ENCODE measurements around the gene PDIA6.

Gene PDIA6

DNA sequence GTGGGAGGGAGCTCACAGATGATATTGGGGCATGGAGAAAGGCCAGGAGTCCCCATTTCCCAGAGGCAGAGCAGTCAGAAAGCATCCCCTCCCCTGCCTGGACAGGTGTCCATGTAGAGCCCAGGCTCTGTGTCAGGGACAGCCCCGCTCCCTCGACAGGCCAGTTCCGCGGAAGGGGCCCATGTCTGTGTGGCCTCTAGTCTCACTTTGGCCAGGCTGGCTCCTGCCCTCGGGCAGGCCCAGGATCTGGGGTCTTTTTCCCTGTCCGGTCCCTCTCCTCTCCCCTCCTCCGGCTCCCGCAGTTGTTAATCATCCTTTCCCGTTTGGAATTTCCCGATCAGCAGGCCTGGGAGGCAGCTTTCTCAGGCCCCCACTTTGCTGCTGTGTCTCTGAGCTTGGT lies 20.4 kb upstream of the PDIA6 start:
- Histone ChIP-seq H3K9me3 (ENCODE audit: control insufficient read depth in 5 of 5, low read length in 5 of 5) (no peaks in the 10 kb centered on the region), H3K4me3 (ENCODE audit: low read depth in 1 of 5, low read length in 5 of 5) (no peak overlapping the region), H3K27ac (ENCODE audit: low read depth, low read length) (no peak overlapping the region), H3K27me3 (ENCODE audit: control insufficient read depth in 5 of 5, insufficient read depth in 4 of 5, low read length in 5 of 5) (peaks cover 16 to 38% (median 34%) of the 10 kb centered on the region in 5 donors), H3K9ac (ENCODE audit: low read length in 5 of 5) (no peak overlapping the region), H3K4me1 (ENCODE audit: control insufficient read depth in 5 of 5, insufficient read depth in 5 of 5, low read length in 5 of 5) (peaks cover 0 to 7% (median 6%) of the 10 kb centered on the region in 5 donors), H3K36me3 (ENCODE audit: control insufficient read depth in 5 of 5, insufficient read depth in 5 of 5, low read length in 5 of 5) (no peaks in the 10 kb centered on the region)

GRCh38 chr2:10832203-10832936 lies 19.8 kb upstream of the PDIA6 start:
- no peak overlapping the region for H3K9ac ChIP-seq (ENCODE audit: low read length in 5 of 5)
- H3K9me3 ChIP-seq (ENCODE audit: control insufficient read depth in 5 of 5, low read length in 5 of 5), result no peaks in the 10 kb centered on the region
- H3K4me1 ChIP-seq (ENCODE audit: control insufficient read depth in 5 of 5, insufficient read depth in 5 of 5, low read length in 5 of 5), result peaks cover 0 to 7% (median 6%) of the 10 kb centered on the region in 5 donors
- H3K27ac ChIP-seq (ENCODE audit: low read depth, low read length), result no peak overlapping the region
- H3K36me3 ChIP-seq (ENCODE audit: control insufficient read depth in 5 of 5, insufficient read depth in 5 of 5, low read length in 5 of 5), result no peaks in the 10 kb centered on the region
- no peak overlapping the region for H3K4me3 ChIP-seq (ENCODE audit: low read depth in 1 of 5, low read length in 5 of 5)
- H3K27me3 ChIP-seq (ENCODE audit: control insufficient read depth in 5 of 5, insufficient read depth in 4 of 5, low read length in 5 of 5), result peaks cover 16 to 38% (median 34%) of the 10 kb centered on the region in 5 donors

DNA sequence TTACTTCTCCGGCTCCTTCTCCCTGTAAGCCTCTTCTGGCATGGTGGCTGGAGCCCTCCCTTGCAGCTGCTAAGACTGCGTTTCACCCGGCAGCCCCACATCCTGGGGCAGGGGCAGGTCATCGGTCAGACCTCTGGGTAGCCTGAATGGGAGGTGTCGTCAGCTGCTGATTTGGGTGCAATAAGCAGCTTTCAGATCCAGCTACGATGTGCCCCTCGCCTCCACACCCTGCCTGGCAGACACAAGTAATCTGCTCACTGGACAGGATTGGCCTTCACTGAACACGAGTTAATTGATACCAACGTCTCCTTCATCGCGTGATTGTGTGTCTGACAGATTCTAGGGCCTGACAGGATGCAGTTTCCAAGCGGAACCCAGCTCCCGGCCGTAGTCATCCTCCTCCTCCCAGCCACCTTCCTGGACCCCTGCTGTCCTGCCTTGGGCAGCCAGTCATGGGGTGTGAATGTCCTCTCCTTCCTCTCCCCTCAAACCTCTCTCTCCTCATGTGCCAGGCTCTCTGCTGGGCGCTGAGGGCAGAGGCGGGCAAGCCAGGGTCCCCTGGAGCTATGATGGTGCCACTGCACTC lies 18.9 kb upstream of the PDIA6 start:
- Histone ChIP-seq H3K4me1 (ENCODE audit: control insufficient read depth in 5 of 5, insufficient read depth in 5 of 5, low read length in 5 of 5) (peaks cover 0 to 7% (median 6%) of the 10 kb centered on the region in 5 donors), H3K36me3 (ENCODE audit: control insufficient read depth in 5 of 5, insufficient read depth in 5 of 5, low read length in 5 of 5) (no peaks in the 10 kb centered on the region), H3K27ac (ENCODE audit: low read depth, low read length) (no peak overlapping the region), H3K27me3 (ENCODE audit: control insufficient read depth in 5 of 5, insufficient read depth in 4 of 5, low read length in 5 of 5) (peaks cover 16 to 41% (median 35%) of the 10 kb centered on the region in 5 donors), H3K9ac (ENCODE audit: low read length in 5 of 5) (no peak overlapping the region), H3K4me3 (ENCODE audit: low read depth in 1 of 5, low read length in 5 of 5) (no peak overlapping the region), H3K9me3 (ENCODE audit: control insufficient read depth in 5 of 5, low read length in 5 of 5) (no peaks in the 10 kb centered on the region)

DNA sequence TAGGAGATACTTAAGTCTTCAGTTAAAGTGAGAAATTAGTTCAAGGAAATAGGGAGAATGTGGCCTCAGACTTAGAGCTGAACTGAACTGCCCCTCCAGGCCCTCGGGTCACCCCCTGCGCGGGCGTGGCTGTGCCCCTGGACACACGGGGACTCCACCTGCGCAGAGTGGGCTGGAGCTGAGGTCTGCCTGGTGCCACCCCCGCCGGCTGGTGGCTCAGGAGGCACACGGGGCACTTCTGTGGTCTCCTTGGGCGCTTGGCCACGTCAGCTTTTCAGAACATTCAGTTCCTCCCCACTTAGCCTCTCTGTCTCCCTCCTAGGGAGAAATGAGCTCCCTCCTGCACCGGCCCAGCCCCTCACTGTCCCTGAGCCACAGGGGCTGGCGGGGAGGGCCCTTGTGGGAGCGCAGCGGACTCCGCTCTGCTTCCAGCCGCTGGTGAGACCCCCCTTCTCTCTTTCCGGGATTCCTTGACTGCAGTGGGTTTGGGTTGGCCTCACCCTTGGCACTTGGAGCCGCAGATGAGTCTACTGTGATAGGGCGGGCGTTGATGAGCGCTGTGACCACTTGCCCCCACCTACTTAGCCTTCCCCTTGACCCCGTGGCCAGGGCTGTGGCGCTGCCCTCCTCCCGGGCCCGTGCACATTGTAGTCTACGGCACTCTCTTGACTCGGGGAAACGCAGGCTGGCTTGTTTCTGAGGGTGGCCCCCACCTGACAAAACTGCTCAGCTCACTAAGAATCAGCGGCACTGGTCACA lies 18.2 kb upstream of the PDIA6 start:
- H3K27ac ChIP-seq (ENCODE audit: low read depth, low read length), result no peak overlapping the region
- H3K36me3 ChIP-seq (ENCODE audit: control insufficient read depth in 5 of 5, insufficient read depth in 5 of 5, low read length in 5 of 5), result no peaks in the 10 kb centered on the region
- no peak overlapping the region for H3K4me3 ChIP-seq (ENCODE audit: low read depth in 1 of 5, low read length in 5 of 5)
- H3K9ac ChIP-seq (ENCODE audit: low read length in 5 of 5), result no peak overlapping the region
- H3K9me3 ChIP-seq (ENCODE audit: control insufficient read depth in 5 of 5, low read length in 5 of 5), result no peaks in the 10 kb centered on the region
- peaks cover 0 to 7% (median 6%) of the 10 kb centered on the region in 5 donors for H3K4me1 ChIP-seq (ENCODE audit: control insufficient read depth in 5 of 5, insufficient read depth in 5 of 5, low read length in 5 of 5)
- H3K27me3 ChIP-seq (ENCODE audit: control insufficient read depth in 5 of 5, insufficient read depth in 4 of 5, low read length in 5 of 5), result peaks cover 16 to 41% (median 35%) of the 10 kb centered on the region in 5 donors

DNA sequence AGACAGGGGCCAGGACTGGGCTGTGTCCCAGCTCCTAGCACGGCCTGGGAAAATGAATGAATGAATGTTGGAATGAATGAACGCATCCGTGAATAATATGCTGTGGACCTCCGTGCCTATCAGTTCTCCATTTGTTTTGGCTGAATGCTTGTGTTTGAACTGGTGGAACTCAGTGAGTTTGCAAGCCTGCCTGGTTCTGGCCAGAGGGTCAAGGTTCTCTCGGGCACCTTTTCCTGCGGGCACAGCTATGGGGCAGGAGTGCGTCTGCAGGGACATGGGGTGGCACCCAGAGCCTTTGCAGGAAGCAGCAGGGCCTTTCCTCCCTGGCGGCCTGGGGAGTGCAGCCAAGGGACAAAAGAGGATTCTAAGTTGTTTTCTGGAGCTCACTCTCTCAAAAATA lies 17.6 kb upstream of the PDIA6 start:
- H3K27ac ChIP-seq (ENCODE audit: low read depth, low read length), result no peak overlapping the region
- no peaks in the 10 kb centered on the region for H3K36me3 ChIP-seq (ENCODE audit: control insufficient read depth in 5 of 5, insufficient read depth in 5 of 5, low read length in 5 of 5)
- H3K4me1 ChIP-seq (ENCODE audit: control insufficient read depth in 5 of 5, insufficient read depth in 5 of 5, low read length in 5 of 5), result peaks cover 0 to 7% (median 6%) of the 10 kb centered on the region in 5 donors
- H3K27me3 ChIP-seq (ENCODE audit: control insufficient read depth in 5 of 5, insufficient read depth in 4 of 5, low read length in 5 of 5), result peaks cover 16 to 41% (median 35%) of the 10 kb centered on the region in 5 donors
- H3K4me3 ChIP-seq (ENCODE audit: low read depth in 1 of 5, low read length in 5 of 5), result no peak overlapping the region
- H3K9ac ChIP-seq (ENCODE audit: low read length in 5 of 5), result no peak overlapping the region
- peaks cover 0 to 3% (median 0%) of the 10 kb centered on the region in 5 donors for H3K9me3 ChIP-seq (ENCODE audit: control insufficient read depth in 5 of 5, low read length in 5 of 5)

DNA sequence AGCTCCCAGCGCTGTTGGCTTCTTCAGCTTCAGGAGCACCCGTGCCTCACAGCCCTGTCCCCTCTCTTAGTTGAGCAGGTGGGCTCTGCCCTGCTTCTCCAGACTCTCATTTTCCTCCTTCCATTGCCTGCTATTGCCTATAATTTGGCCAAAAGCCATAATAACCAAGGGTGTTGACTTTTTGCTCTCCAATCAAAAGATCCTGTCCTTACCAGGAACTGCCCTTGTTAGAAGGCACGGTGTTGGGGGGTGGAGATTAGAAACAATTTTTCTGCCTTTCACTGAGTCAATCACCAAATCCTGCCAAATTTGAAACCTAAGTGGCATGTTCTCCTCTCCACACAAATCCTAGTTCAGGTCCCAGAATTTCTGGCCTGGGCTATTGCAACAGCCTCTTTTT lies 16.7 kb upstream of the PDIA6 start:
- Histone ChIP-seq H3K4me1 (ENCODE audit: control insufficient read depth in 5 of 5, insufficient read depth in 5 of 5, low read length in 5 of 5) (peaks cover 0 to 7% (median 6%) of the 10 kb centered on the region in 5 donors), H3K27ac (ENCODE audit: low read depth, low read length) (no peak overlapping the region), H3K27me3 (ENCODE audit: control insufficient read depth in 5 of 5, insufficient read depth in 4 of 5, low read length in 5 of 5) (peaks cover 16 to 41% (median 35%) of the 10 kb centered on the region in 5 donors), H3K9me3 (ENCODE audit: control insufficient read depth in 5 of 5, low read length in 5 of 5) (peaks cover 0 to 3% (median 0%) of the 10 kb centered on the region in 5 donors), H3K4me3 (ENCODE audit: low read depth in 1 of 5, low read length in 5 of 5) (no peak overlapping the region), H3K36me3 (ENCODE audit: control insufficient read depth in 5 of 5, insufficient read depth in 5 of 5, low read length in 5 of 5) (no peaks in the 10 kb centered on the region), H3K9ac (ENCODE audit: low read length in 5 of 5) (no peak overlapping the region)

GRCh38 chr2:10828346-10828745 lies 15.8 kb upstream of the PDIA6 start:
- Histone ChIP-seq H3K27me3 (ENCODE audit: control insufficient read depth in 5 of 5, insufficient read depth in 4 of 5, low read length in 5 of 5) (peaks cover 16 to 41% (median 35%) of the 10 kb centered on the region in 5 donors), H3K4me3 (ENCODE audit: low read depth in 1 of 5, low read length in 5 of 5) (no peak overlapping the region), H3K4me1 (ENCODE audit: control insufficient read depth in 5 of 5, insufficient read depth in 5 of 5, low read length in 5 of 5) (peaks cover 0 to 7% (median 6%) of the 10 kb centered on the region in 5 donors), H3K36me3 (ENCODE audit: control insufficient read depth in 5 of 5, insufficient read depth in 5 of 5, low read length in 5 of 5) (no peaks in the 10 kb centered on the region), H3K27ac (ENCODE audit: low read depth, low read length) (no peak overlapping the region), H3K9ac (ENCODE audit: low read length in 5 of 5) (no peak overlapping the region), H3K9me3 (ENCODE audit: control insufficient read depth in 5 of 5, low read length in 5 of 5) (peaks cover 0 to 3% (median 0%) of the 10 kb centered on the region in 5 donors)

DNA sequence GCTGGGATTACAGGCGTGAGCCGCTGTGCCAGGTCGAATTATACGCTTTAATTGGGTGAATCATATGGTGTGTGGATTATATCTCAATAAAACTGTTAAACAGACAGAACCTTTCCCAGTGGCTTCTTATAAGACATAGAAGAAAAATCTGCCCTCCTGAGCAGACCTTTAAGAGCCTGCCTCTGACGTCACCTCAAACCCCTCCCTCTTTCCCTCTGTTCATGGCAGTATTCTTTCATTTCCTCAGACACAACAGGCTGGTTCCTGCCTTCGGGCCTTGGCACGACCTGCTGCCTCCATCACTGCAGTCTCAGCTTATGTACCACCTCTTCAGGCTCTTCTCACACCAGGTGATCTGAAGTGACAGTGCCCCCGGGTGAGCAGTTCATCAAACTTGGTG lies 14.0 kb upstream of the PDIA6 start:
- Histone ChIP-seq H3K4me1 (ENCODE audit: control insufficient read depth in 5 of 5, insufficient read depth in 5 of 5, low read length in 5 of 5) (no peaks in the 10 kb centered on the region), H3K27ac (ENCODE audit: low read depth, low read length) (no peak overlapping the region), H3K27me3 (ENCODE audit: control insufficient read depth in 5 of 5, insufficient read depth in 4 of 5, low read length in 5 of 5) (peaks cover 11 to 31% (median 23%) of the 10 kb centered on the region in 5 donors), H3K4me3 (ENCODE audit: low read depth in 1 of 5, low read length in 5 of 5) (no peak overlapping the region), H3K9me3 (ENCODE audit: control insufficient read depth in 5 of 5, low read length in 5 of 5) (peaks cover 0 to 3% (median 0%) of the 10 kb centered on the region in 5 donors), H3K9ac (ENCODE audit: low read length in 5 of 5) (no peak overlapping the region), H3K36me3 (ENCODE audit: control insufficient read depth in 5 of 5, insufficient read depth in 5 of 5, low read length in 5 of 5) (no peaks in the 10 kb centered on the region)

DNA sequence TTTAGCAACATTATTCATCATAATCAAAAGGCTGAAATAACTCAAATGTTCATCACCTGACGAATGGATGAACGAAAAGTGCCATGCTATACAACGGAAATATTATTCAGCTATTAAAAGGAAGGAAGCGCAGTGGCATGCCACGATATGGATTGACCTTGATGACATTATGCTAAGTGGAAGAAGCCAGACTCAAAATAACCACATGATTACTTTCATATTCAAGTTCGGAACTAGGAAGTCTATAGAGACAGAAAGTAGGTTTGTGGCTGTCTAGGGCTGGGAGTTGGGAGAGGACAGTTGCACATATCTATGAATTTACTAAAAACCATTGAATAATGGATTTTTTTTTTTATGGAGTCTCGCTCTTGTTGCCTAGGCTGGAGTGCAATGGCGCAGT lies 13.4 kb upstream of the PDIA6 start:
- peaks cover 0 to 3% (median 0%) of the 10 kb centered on the region in 5 donors for H3K4me1 ChIP-seq (ENCODE audit: control insufficient read depth in 5 of 5, insufficient read depth in 5 of 5, low read length in 5 of 5)
- peaks cover 0 to 3% (median 0%) of the 10 kb centered on the region in 5 donors for H3K9me3 ChIP-seq (ENCODE audit: control insufficient read depth in 5 of 5, low read length in 5 of 5)
- H3K27ac ChIP-seq (ENCODE audit: low read depth, low read length), result no peak overlapping the region
- H3K36me3 ChIP-seq (ENCODE audit: control insufficient read depth in 5 of 5, insufficient read depth in 5 of 5, low read length in 5 of 5), result no peaks in the 10 kb centered on the region
- peaks cover 5 to 27% (median 17%) of the 10 kb centered on the region in 5 donors for H3K27me3 ChIP-seq (ENCODE audit: control insufficient read depth in 5 of 5, insufficient read depth in 4 of 5, low read length in 5 of 5)
- H3K4me3 ChIP-seq (ENCODE audit: low read depth in 1 of 5, low read length in 5 of 5), result no peak overlapping the region
- H3K9ac ChIP-seq (ENCODE audit: low read length in 5 of 5), result no peak overlapping the region

DNA sequence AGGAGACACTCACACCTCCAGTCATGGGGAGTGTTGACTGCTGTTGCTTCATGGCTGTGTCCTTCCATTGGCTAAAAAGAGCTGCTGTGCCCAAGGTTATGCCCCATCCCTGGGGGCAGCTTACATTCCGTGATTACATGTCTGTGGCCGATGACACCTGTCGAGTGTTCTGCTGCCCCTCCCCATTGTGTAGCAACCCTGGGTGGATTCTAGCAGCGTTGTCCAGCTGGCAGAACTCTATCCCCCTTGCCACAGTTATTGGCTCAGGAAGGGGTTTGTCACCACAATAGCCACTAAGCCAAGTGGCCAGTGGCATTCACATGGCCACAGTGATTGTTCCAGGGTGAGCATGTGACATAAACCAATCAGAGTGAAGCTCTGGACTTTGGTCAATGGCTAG lies 11.6 kb upstream of the PDIA6 start:
- H3K27me3 ChIP-seq (ENCODE audit: control insufficient read depth in 5 of 5, insufficient read depth in 4 of 5, low read length in 5 of 5), result peaks cover 0 to 15% (median 6%) of the 10 kb centered on the region in 5 donors

More for the DNA sequence above, 11.6 kb upstream of the PDIA6 start:
- H3K27ac ChIP-seq (ENCODE audit: low read depth, low read length), result no peak overlapping the region
- peaks cover 0 to 3% (median 0%) of the 10 kb centered on the region in 5 donors for H3K9me3 ChIP-seq (ENCODE audit: control insufficient read depth in 5 of 5, low read length in 5 of 5)
- H3K4me3 ChIP-seq (ENCODE audit: low read depth in 1 of 5, low read length in 5 of 5), result no peak overlapping the region
- H3K36me3 ChIP-seq (ENCODE audit: control insufficient read depth in 5 of 5, insufficient read depth in 5 of 5, low read length in 5 of 5), result no peaks in the 10 kb centered on the region
- H3K9ac ChIP-seq (ENCODE audit: low read length in 5 of 5), result no peak overlapping the region
- H3K4me1 ChIP-seq (ENCODE audit: control insufficient read depth in 5 of 5, insufficient read depth in 5 of 5, low read length in 5 of 5), result peaks cover 0 to 7% (median 0%) of the 10 kb centered on the region in 5 donors
